SK-N-SH (cell line): ENCODE results near the gene EHD2.

Experiments
- EP300 ChIP-seq, 2 experiments: IDR thresholded peaks; 2 replicates each; pipeline versions ENCODE4 v1.4.0 to v1.6.1; 2012; ENCODE audit warnings: borderline replicate concordance in 1 of 2, low read depth in 1 of 2, low read length in 1 of 2
- GABPA ChIP-seq: IDR thresholded peaks from 2 replicates; pipeline ENCODE4 v1.4.0; 2012; ENCODE audit warnings: low read depth, mild to moderate bottlenecking
- MEF2A ChIP-seq: IDR thresholded peaks from 2 replicates; pipeline ENCODE4 v1.4.0; 2012; ENCODE audit warnings: low read depth, borderline replicate concordance
- POLR2AphosphoS5 ChIP-seq: IDR thresholded peaks from 2 replicates; pipeline ENCODE4 v1.6.1; 2012; ENCODE audit warnings: low read depth, low read length
- SIN3A ChIP-seq: IDR thresholded peaks from 2 replicates; pipeline ENCODE4 v1.6.1; 2012; ENCODE audit warnings: low read depth, mild to moderate bottlenecking, low read length, moderate library complexity, borderline replicate concordance
- TAF1 ChIP-seq: IDR thresholded peaks from 2 replicates; pipeline ENCODE4 v1.6.1; 2012; ENCODE audit warnings: low read depth, mild to moderate bottlenecking, low read length, moderate library complexity, borderline replicate concordance
- TCF12 ChIP-seq: IDR thresholded peaks from 2 replicates; pipeline ENCODE4 v1.4.0; 2012
- TF ChIP-seq, protein P1 (sequence below): fragments of 200-600 bp; sonication (generic); IDR thresholded peaks from 2 replicates; pipeline ENCODE4 v1.6.1; 2017; ENCODE audit warnings: antibody characterized with exemption, mild to moderate bottlenecking, moderate library complexity
- TF ChIP-seq, protein P2 (sequence below): IDR thresholded peaks from 2 replicates; pipeline ENCODE4 v1.6.1; 2012; ENCODE audit warnings: mild to moderate bottlenecking, low read depth, low read length, moderate library complexity
- TF ChIP-seq, protein P3 (sequence below): fragments of 150-350 bp; IDR thresholded peaks from 2 replicates; pipeline ENCODE4 v1.6.1; 2017; ENCODE audit warnings: antibody characterized with exemption, low read length, low read depth, borderline replicate concordance
- TF ChIP-seq, protein P4 (sequence below): IDR thresholded peaks from 2 replicates; pipeline ENCODE4 v1.4.0; 2012; ENCODE audit warnings: low read depth

DNA sequence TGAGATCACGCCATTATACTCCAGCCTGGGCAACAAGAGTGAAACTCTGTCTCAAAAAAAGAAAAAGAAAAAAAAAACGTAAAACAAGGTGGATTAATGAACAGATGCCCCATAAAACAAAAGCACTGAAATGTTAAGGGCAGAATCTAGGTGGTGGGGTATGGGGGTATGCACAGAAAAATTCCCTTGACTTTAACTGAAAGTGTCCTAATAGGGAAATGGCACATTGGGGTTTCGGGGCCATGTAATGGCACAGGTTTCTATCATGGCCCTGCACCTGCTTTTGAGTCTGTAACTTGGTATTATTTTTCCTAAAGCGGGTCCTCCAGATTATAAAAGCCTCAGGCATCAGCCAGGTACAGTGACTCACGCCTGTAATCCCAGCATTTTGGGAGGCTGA, 48.3 kb downstream of the EHD2 start:
- TF ChIP-seq MEF2A (no peak), GABPA (no peak), TCF12 (no peak), SIN3A (no peak), POLR2AphosphoS5 (no peak), TAF1 (no peak), EP300 (IDR thresholded peaks at IDR 0.05; ENCODE audit: borderline replicate concordance in 1 of 2, low read depth in 1 of 2, low read length in 1 of 2) (no peak)
- TF ChIP-seq, protein P1, sequence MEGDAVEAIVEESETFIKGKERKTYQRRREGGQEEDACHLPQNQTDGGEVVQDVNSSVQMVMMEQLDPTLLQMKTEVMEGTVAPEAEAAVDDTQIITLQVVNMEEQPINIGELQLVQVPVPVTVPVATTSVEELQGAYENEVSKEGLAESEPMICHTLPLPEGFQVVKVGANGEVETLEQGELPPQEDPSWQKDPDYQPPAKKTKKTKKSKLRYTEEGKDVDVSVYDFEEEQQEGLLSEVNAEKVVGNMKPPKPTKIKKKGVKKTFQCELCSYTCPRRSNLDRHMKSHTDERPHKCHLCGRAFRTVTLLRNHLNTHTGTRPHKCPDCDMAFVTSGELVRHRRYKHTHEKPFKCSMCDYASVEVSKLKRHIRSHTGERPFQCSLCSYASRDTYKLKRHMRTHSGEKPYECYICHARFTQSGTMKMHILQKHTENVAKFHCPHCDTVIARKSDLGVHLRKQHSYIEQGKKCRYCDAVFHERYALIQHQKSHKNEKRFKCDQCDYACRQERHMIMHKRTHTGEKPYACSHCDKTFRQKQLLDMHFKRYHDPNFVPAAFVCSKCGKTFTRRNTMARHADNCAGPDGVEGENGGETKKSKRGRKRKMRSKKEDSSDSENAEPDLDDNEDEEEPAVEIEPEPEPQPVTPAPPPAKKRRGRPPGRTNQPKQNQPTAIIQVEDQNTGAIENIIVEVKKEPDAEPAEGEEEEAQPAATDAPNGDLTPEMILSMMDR = no peak
- TF ChIP-seq, protein P2, sequence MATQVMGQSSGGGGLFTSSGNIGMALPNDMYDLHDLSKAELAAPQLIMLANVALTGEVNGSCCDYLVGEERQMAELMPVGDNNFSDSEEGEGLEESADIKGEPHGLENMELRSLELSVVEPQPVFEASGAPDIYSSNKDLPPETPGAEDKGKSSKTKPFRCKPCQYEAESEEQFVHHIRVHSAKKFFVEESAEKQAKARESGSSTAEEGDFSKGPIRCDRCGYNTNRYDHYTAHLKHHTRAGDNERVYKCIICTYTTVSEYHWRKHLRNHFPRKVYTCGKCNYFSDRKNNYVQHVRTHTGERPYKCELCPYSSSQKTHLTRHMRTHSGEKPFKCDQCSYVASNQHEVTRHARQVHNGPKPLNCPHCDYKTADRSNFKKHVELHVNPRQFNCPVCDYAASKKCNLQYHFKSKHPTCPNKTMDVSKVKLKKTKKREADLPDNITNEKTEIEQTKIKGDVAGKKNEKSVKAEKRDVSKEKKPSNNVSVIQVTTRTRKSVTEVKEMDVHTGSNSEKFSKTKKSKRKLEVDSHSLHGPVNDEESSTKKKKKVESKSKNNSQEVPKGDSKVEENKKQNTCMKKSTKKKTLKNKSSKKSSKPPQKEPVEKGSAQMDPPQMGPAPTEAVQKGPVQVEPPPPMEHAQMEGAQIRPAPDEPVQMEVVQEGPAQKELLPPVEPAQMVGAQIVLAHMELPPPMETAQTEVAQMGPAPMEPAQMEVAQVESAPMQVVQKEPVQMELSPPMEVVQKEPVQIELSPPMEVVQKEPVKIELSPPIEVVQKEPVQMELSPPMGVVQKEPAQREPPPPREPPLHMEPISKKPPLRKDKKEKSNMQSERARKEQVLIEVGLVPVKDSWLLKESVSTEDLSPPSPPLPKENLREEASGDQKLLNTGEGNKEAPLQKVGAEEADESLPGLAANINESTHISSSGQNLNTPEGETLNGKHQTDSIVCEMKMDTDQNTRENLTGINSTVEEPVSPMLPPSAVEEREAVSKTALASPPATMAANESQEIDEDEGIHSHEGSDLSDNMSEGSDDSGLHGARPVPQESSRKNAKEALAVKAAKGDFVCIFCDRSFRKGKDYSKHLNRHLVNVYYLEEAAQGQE = no peak
- TF ChIP-seq, protein P3, sequence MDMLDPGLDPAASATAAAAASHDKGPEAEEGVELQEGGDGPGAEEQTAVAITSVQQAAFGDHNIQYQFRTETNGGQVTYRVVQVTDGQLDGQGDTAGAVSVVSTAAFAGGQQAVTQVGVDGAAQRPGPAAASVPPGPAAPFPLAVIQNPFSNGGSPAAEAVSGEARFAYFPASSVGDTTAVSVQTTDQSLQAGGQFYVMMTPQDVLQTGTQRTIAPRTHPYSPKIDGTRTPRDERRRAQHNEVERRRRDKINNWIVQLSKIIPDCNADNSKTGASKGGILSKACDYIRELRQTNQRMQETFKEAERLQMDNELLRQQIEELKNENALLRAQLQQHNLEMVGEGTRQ = no peak
- TF ChIP-seq, protein P4, sequence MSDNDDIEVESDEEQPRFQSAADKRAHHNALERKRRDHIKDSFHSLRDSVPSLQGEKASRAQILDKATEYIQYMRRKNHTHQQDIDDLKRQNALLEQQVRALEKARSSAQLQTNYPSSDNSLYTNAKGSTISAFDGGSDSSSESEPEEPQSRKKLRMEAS = no peak
